H1 (cell line): Measurements from ENCODE around the gene RNF20. TPM values are rescaled to one million over a fixed set of nuclear protein-coding genes. Genes with fewer than 3 reads are reported as not detected.

ENCODE experiments used
- CTCF ChIA-PET: fragments of 300-600 bp; sonication (Branson Sonifier 250); formaldehyde crosslinking; loops from one replicate; lab custom pipeline; 2021; ENCODE audit not compliant: partially characterized antibody; lab: Charles Lee
- POLR2A ChIA-PET: fragments of 300-600 bp; sonication (Branson Sonifier 250); formaldehyde crosslinking; loops from one replicate; lab custom pipeline; 2021; ENCODE audit warnings: inconsistent platforms; ENCODE audit not compliant: partially characterized antibody; lab: Charles Lee
- DNase-seq, 2 experiments: peaks; one replicate each; pipeline versions ENCODE4 v3.0.0 to v3.0.0-alpha.2; 2010 to 2022; ENCODE audit warnings: low spot score in 2 of 2, low read depth in 1 of 2, mixed read lengths in 1 of 2
- FAIRE-seq: peaks from 2 replicates; lab custom pipeline; 2011; peaks lifted over from hg19 to GRCh38; lab: Jason Lieb, UNC
- H2AFZ ChIP-seq: 2 replicates; pipeline ENCODE4 v1.8.1; 2012; ENCODE audit warnings: low read length, inconsistent platforms
- H2AK5ac ChIP-seq: 2 replicates; pipeline ENCODE4 v1.6.1; 2013; ENCODE audit warnings: low read depth, low read length
- H2BK120ac ChIP-seq: replicated peaks from 2 replicates; pipeline ENCODE3; 2013; ENCODE audit warnings: low read depth, low read length, inconsistent platforms
- H2BK12ac ChIP-seq: 2 replicates; pipeline ENCODE4 v1.6.1; 2013; ENCODE audit warnings: low read depth, low read length
- H2BK15ac ChIP-seq: 2 replicates; pipeline ENCODE4 v1.6.1; 2013; ENCODE audit warnings: low read length
- H2BK20ac ChIP-seq: 2 replicates; pipeline ENCODE4 v1.6.1; 2013; ENCODE audit warnings: low read length
- H2BK5ac ChIP-seq: 2 replicates; pipeline ENCODE4 v1.6.1; 2013; ENCODE audit warnings: low read depth, low read length
- H3K14ac ChIP-seq: 2 replicates; pipeline ENCODE4 v1.6.1; 2013; ENCODE audit warnings: inconsistent platforms; ENCODE audit not compliant: insufficient read length
- H3K18ac ChIP-seq: 2 replicates; pipeline ENCODE4 v1.6.1; 2013; ENCODE audit warnings: low read length; ENCODE audit errors: extremely low read depth
- H3K23ac ChIP-seq: 2 replicates; pipeline ENCODE4 v1.6.1; 2013; ENCODE audit warnings: inconsistent platforms; ENCODE audit not compliant: insufficient read length
- H3K23me2 ChIP-seq: 2 replicates; pipeline ENCODE4 v1.6.1; 2013; ENCODE audit warnings: low read depth, low read length
- H3K27ac ChIP-seq: 2 replicates; pipeline ENCODE4 v1.6.1; 2011; ENCODE audit warnings: low read depth, low read length, inconsistent platforms
- H3K27me3 ChIP-seq, 4 experiments: replicated peaks in 1 of 4; 1 replicate in 1 of 4; 2 replicates in 3 of 4; pipeline versions ENCODE4 v1.6.1 to v1.8.1; 2011 to 2013; ENCODE audit warnings: low read length in 3 of 4, mild to moderate bottlenecking in 3 of 4, inconsistent platforms in 2 of 4, mixed read lengths in 2 of 4, moderate library complexity in 1 of 4; ENCODE audit not compliant: control insufficient read depth in 3 of 4, insufficient read depth in 3 of 4; ENCODE audit errors: extremely low read depth in 1 of 4
- H3K36me3 ChIP-seq, 4 experiments: 2 replicates each; pipeline versions ENCODE4 v1.6.1 to v1.8.1; 2011 to 2013; ENCODE audit warnings: mild to moderate bottlenecking in 4 of 4, low read length in 3 of 4, moderate library complexity in 2 of 4, control low read depth in 1 of 4, inconsistent platforms in 1 of 4; ENCODE audit not compliant: insufficient read depth in 4 of 4, control insufficient read depth in 2 of 4
- H3K4ac ChIP-seq: replicated peaks from 2 replicates; pipeline ENCODE3; 2013; ENCODE audit warnings: low read length, low read depth, mixed read lengths, inconsistent platforms; ENCODE audit not compliant: insufficient read length
- H3K4me1 ChIP-seq, 4 experiments: replicated peaks in 1 of 4; 1 replicate in 1 of 4; 2 replicates in 3 of 4; pipeline versions ENCODE4 v1.6.1 to v1.8.1; 2011 to 2013; ENCODE audit warnings: low read length in 3 of 4, inconsistent platforms in 2 of 4, mixed read lengths in 1 of 4; ENCODE audit not compliant: insufficient read depth in 4 of 4, control insufficient read depth in 3 of 4
- H3K4me2 ChIP-seq, 2 experiments: 2 replicates each; pipeline versions ENCODE4 v1.6.1 to v1.8.1; 2011 to 2013; ENCODE audit warnings: low read depth in 2 of 2, low read length in 2 of 2, control low read depth in 1 of 2, inconsistent platforms in 1 of 2, mild to moderate bottlenecking in 1 of 2; ENCODE audit not compliant: insufficient read depth in 1 of 2
- H3K4me3 ChIP-seq, 4 experiments: fragments of 200-600, 300-600 bp in 1 of 4; sonication (generic), shearing (Covaris generic), sonication (Bioruptor Twin) in 1 of 4; 2 replicates each; pipeline versions ENCODE4 v1.5.1 to v1.8.1; 2011 to 2016; ENCODE audit warnings: low read length in 4 of 4, low read depth in 3 of 4, control low read depth in 2 of 4, inconsistent platforms in 2 of 4, mild to moderate bottlenecking in 2 of 4, mixed read lengths in 1 of 4, moderate library complexity in 1 of 4; ENCODE audit not compliant: insufficient read depth in 2 of 4; ENCODE audit errors: extremely low read depth in 1 of 4
- H3K56ac ChIP-seq: replicated peaks from 2 replicates; pipeline ENCODE3; 2013; ENCODE audit warnings: low read depth, mild to moderate bottlenecking, mixed read lengths, low read length, inconsistent platforms; ENCODE audit not compliant: insufficient read length
- H3K79me1 ChIP-seq: 2 replicates; pipeline ENCODE4 v1.6.1; 2013; ENCODE audit warnings: low read depth, low read length, control low read depth
- H3K79me2 ChIP-seq, 2 experiments: 2 replicates each; pipeline versions ENCODE4 v1.6.1 to v1.8.1; 2012 to 2013; ENCODE audit warnings: low read length in 2 of 2, mild to moderate bottlenecking in 2 of 2, inconsistent platforms in 1 of 2; ENCODE audit not compliant: insufficient read depth in 2 of 2, control insufficient read depth in 1 of 2
- H3K9ac ChIP-seq, 4 experiments: replicated peaks in 1 of 4; 1 replicate in 1 of 4; 2 replicates in 3 of 4; pipeline versions ENCODE4 v1.6.1 to v1.8.1; 2011 to 2013; ENCODE audit warnings: low read depth in 3 of 4, low read length in 3 of 4, control low read depth in 2 of 4, mild to moderate bottlenecking in 2 of 4, moderate library complexity in 2 of 4, inconsistent platforms in 1 of 4; ENCODE audit errors: extremely low read depth in 1 of 4
- H3K9me3 ChIP-seq, 2 experiments: 2 replicates each; pipeline versions ENCODE4 v1.6.1 to v1.8.1; 2012 to 2013; ENCODE audit warnings: mild to moderate bottlenecking in 2 of 2, moderate library complexity in 2 of 2, control low read depth in 1 of 2, inconsistent platforms in 1 of 2, low read depth in 1 of 2, low read length in 1 of 2, mixed read lengths in 1 of 2; ENCODE audit not compliant: insufficient read depth in 2 of 2
- H4K20me1 ChIP-seq, 2 experiments: replicated peaks in 1 of 2; 2 replicates each; pipeline versions ENCODE3 to v1.8.1; 2011 to 2013; ENCODE audit warnings: inconsistent platforms in 2 of 2, low read length in 2 of 2, mild to moderate bottlenecking in 1 of 2; ENCODE audit not compliant: insufficient read depth in 2 of 2, control insufficient read depth in 1 of 2
- H4K5ac ChIP-seq: 2 replicates; pipeline ENCODE4 v1.6.1; 2013; ENCODE audit warnings: low read length, low read depth, mixed read lengths, inconsistent platforms; ENCODE audit not compliant: insufficient read length
- H4K8ac ChIP-seq: 2 replicates; pipeline ENCODE4 v1.8.0; 2013; ENCODE audit warnings: mild to moderate bottlenecking, moderate library complexity, low read length, inconsistent platforms; ENCODE audit not compliant: insufficient read depth; ENCODE audit errors: extremely low read depth
- H4K91ac ChIP-seq: replicated peaks from 2 replicates; pipeline ENCODE3; 2013; ENCODE audit warnings: low read length, mixed read lengths, inconsistent platforms; ENCODE audit not compliant: insufficient read length
- CHD1 ChIP-seq: IDR thresholded peaks from 2 replicates; pipeline ENCODE4 v1.6.1; 2012; ENCODE audit warnings: low read depth, low read length, improper control_type of control experiment
- EGR1 ChIP-seq: IDR thresholded peaks from 2 replicates; pipeline ENCODE4 v1.6.1; 2011; ENCODE audit warnings: low read depth, low read length, borderline replicate concordance
- JUN ChIP-seq: IDR thresholded peaks from 2 replicates; pipeline ENCODE4 v1.6.1; 2011; ENCODE audit warnings: low read depth, mild to moderate bottlenecking, improper control_type of control experiment, low read length
- KDM4A ChIP-seq: IDR thresholded peaks from one replicate; pipeline ENCODE4 v1.7.1; 2012; ENCODE audit warnings: low read depth, mild to moderate bottlenecking, moderate library complexity, low read length, inconsistent platforms; ENCODE audit not compliant: severe bottlenecking
- PHF8 ChIP-seq: fragments of 200-600 bp; sonication (generic); conservative IDR thresholded peaks from 2 replicates; pipeline ENCODE4 v1.7.1; 2012; ENCODE audit warnings: low read depth, mild to moderate bottlenecking, inconsistent platforms, low read length, moderate library complexity
- POLR2A ChIP-seq, 2 experiments: IDR thresholded peaks; 1 replicate in 1 of 2; 2 replicates in 1 of 2; pipeline ENCODE4 v1.6.1; 2011; ENCODE audit warnings: low read depth in 2 of 2, low read length in 2 of 2, mild to moderate bottlenecking in 2 of 2; ENCODE audit errors: control extremely low read depth in 1 of 2
- RAD21 ChIP-seq, 2 experiments: IDR thresholded peaks in 1 of 2; conservative IDR thresholded peaks in 1 of 2; 2 replicates each; pipeline ENCODE4 v1.6.1; 2011; ENCODE audit warnings: low read depth in 2 of 2, low read length in 2 of 2, improper control_type of control experiment in 1 of 2, inconsistent platforms in 1 of 2, mild to moderate bottlenecking in 1 of 2, moderate library complexity in 1 of 2
- YY1 ChIP-seq: IDR thresholded peaks from 2 replicates; pipeline ENCODE4 v1.6.1; 2011; ENCODE audit warnings: low read depth, mild to moderate bottlenecking, low read length
- polyA plus RNA-seq, 7 experiments: library from polyadenylated mRNA; depleted of rRNA in 3 of 7; stranded (reverse) in 5 of 7; unstranded in 2 of 7; fragments of >200 nt in 5 of 7; fragments of 200-250 nt in 2 of 7; gene quantifications; 1 replicate in 5 of 7; 2 replicates in 1 of 7; 4 replicates in 1 of 7; pipeline versions ENCODE4 v1.2.1 to v1.2.3, GENCODE V29; 2011 to 2013; ENCODE audit warnings: missing spikeins in 2 of 7, mixed read lengths in 2 of 7
- total RNA-seq: library from RNA; stranded (reverse); fragmentation: NEBNext Ultra II Directional; extraction: Animal tissue kit (Norgen Biotek cat#: 25700); gene quantifications from 2 replicates; pipeline ENCODE4 v1.2.1, GENCODE V29; 2021
- TF ChIP-seq, protein P1 (sequence below): IDR thresholded peaks from 2 replicates; pipeline ENCODE4 v1.6.1; 2012; ENCODE audit warnings: inconsistent platforms
- TF ChIP-seq, protein P2 (sequence below): IDR thresholded peaks from 2 replicates; pipeline ENCODE4 v1.6.1; 2011; ENCODE audit warnings: low read length, improper control_type of control experiment
- TF ChIP-seq, protein P3 (sequence below): IDR thresholded peaks from 2 replicates; pipeline ENCODE4 v1.6.1; 2012; ENCODE audit warnings: low read length, inconsistent platforms

RNF20 gene
- total and polyA plus RNA-seq, 2 of the 8 experiments (the other 6 are each of a cell fraction or from before 2014, with no cell fraction given), result 9.4 to 65.2 TPM

DNA sequence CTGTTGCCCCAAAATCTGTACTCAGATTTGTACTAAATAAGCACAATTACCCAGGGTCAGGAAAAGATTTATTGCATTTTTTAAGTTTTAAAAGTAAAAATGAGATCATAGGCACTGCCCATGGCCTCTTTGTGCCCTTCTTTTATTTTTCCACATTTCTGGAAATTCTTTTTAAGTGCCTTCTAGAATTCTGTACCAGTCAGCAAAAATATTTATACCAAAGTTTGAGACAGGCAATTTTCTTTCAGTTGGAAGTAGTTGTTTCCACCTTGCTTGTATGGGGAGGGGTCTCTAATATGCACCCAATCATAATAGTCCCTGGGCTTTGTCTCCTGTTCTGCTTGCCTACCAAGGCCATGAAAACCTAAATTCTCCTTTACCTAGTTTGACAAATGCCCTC lies 5.6 kb upstream of the RNF20 start:
- H3K79me2 ChIP-seq, result no peaks in the 10 kb centered on the region
- TF ChIP-seq YY1 (no peak), POLR2A (IDR thresholded peaks at IDR 0.05; ENCODE audit: control extremely low read depth in 1 of 2, low read depth in 2 of 2, low read length in 2 of 2) (no peak), KDM4A (no peak), EGR1 (no peak), JUN (no peak), RAD21 (IDR thresholded peaks at IDR 0.05 in 1 of 2, conservative IDR thresholded peaks at IDR 0.05 in 1 of 2; ENCODE audit: low read depth in 2 of 2, low read length in 2 of 2) (no peak), CHD1 (no peak), PHF8 (no peak)
- TF ChIP-seq, protein P1, sequence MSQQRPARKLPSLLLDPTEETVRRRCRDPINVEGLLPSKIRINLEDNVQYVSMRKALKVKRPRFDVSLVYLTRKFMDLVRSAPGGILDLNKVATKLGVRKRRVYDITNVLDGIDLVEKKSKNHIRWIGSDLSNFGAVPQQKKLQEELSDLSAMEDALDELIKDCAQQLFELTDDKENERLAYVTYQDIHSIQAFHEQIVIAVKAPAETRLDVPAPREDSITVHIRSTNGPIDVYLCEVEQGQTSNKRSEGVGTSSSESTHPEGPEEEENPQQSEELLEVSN, result no peak
- TF ChIP-seq, protein P2, sequence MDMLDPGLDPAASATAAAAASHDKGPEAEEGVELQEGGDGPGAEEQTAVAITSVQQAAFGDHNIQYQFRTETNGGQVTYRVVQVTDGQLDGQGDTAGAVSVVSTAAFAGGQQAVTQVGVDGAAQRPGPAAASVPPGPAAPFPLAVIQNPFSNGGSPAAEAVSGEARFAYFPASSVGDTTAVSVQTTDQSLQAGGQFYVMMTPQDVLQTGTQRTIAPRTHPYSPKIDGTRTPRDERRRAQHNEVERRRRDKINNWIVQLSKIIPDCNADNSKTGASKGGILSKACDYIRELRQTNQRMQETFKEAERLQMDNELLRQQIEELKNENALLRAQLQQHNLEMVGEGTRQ, result no peak
- TF ChIP-seq, protein P3, sequence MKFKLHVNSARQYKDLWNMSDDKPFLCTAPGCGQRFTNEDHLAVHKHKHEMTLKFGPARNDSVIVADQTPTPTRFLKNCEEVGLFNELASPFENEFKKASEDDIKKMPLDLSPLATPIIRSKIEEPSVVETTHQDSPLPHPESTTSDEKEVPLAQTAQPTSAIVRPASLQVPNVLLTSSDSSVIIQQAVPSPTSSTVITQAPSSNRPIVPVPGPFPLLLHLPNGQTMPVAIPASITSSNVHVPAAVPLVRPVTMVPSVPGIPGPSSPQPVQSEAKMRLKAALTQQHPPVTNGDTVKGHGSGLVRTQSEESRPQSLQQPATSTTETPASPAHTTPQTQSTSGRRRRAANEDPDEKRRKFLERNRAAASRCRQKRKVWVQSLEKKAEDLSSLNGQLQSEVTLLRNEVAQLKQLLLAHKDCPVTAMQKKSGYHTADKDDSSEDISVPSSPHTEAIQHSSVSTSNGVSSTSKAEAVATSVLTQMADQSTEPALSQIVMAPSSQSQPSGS, result no peak

More for the DNA sequence above, 5.6 kb upstream of the RNF20 start:
- no peak overlapping the region for H2AFZ ChIP-seq
- FAIRE-seq (no peak), DNase-seq (no peak)
- no peaks in the 10 kb centered on the region for H3K79me1 ChIP-seq
- POLR2A ChIA-PET, result interaction anchor here (1.0 kb wide), 1 partner anchor 39 kb away, joined by 3 read pairs; no protein-coding TSS in a partner anchor
- H4K8ac ChIP-seq, result no peak overlapping the region
- no peak overlapping the region for H3K14ac ChIP-seq
- H2BK15ac ChIP-seq, result no peak overlapping the region
- no peak overlapping the region for H2AK5ac ChIP-seq
- H3K9me3 ChIP-seq, result no peaks in the 10 kb centered on the region
- no peak overlapping the region for H3K4ac ChIP-seq
- no peak overlapping the region for H3K9ac ChIP-seq
- no peak overlapping the region for H2BK120ac ChIP-seq
- H2BK5ac ChIP-seq, result no peak overlapping the region
- no peak overlapping the region for H3K4me2 ChIP-seq
- H3K56ac ChIP-seq, result no peak overlapping the region
- no peak overlapping the region for H3K18ac ChIP-seq
- no peaks in the 10 kb centered on the region for H3K23me2 ChIP-seq
- H3K27ac ChIP-seq, result no peak overlapping the region
- H2BK12ac ChIP-seq, result no peak overlapping the region
- no peaks in the 10 kb centered on the region for H3K36me3 ChIP-seq
- H4K5ac ChIP-seq, result no peak overlapping the region
- H4K91ac ChIP-seq, result no peak overlapping the region
- no peaks in the 10 kb centered on the region for H3K27me3 ChIP-seq
- H2BK20ac ChIP-seq, result no peak overlapping the region
- no peak overlapping the region for H3K4me3 ChIP-seq
- no peak overlapping the region for H3K23ac ChIP-seq
- no peaks in the 10 kb centered on the region for H4K20me1 ChIP-seq
- CTCF ChIA-PET, result interaction anchor here (0.8 to 26.1 kb wide), 10 partner anchors 10 to 82 kb away, joined by 3 to 447 read pairs (median 13); a partner anchor contains a TSS
- peaks cover 0 to 8% (median 2%) of the 10 kb centered on the region in 4 experiments; a peak in 2 of 7 replicates for H3K4me1 ChIP-seq
